Measurements from ENCODE around the gene FAM228B.
"Not testable (repeated sequence)": the region's sequence is repeated elsewhere in the genome, so short reads cannot be mapped to it uniquely, and the experiment has no call there.

The FAM228B gene
- total RNA-seq, result 4.8 to 5.1 reads per million in 2 donors

GRCh38 chr2:24123195-24123921 is at the start of gene FAM228B, which contains the start of gene PFN4:
Gene FAM228B (plus strand): TSS chr2:24123469. CDS start chr2:24124362, 893 bp downstream.
Gene PFN4 (minus strand): TSS chr2:24123334. CDS start chr2:24122535, 799 bp downstream.
- DNase-seq, result peak; percentile 22

DNA sequence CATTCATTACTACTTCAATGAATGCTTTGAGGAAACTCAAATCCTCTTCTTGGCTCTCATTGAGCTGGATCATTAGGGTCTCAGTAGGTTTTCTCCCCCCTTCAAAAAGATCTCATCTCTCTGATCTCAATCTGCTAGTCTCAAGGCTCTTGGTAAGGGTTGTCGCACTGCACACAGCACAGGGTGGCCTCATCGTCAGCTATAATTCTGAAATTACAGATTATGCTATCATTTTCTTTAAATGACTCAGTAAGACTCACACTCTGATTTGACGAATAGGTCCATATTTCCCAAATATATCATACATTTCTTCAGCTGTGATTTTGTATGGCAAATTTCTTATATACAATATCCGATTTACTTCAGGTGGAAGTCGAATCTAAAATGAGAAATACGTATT is 49.5 kb upstream of the FAM228B start:
- no peak for DNase-seq

GRCh38 chr2:24075259-24075658 is 48.0 kb upstream of the FAM228B start:
- DNase-seq, result no peak

- DNase-seq, result peak; percentile 100
Measured at GRCh38 chr2:24075915-24076848, 47.1 kb upstream of the FAM228B start, which contains the start of gene SF3B6. Gene SF3B6 (minus strand): TSS chr2:24076326. CDS start chr2:24076229, 97 bp downstream.

- no peak for DNase-seq
Measured at GRCh38 chr2:24076849-24077534, 46.3 kb upstream of the FAM228B start.

DNA sequence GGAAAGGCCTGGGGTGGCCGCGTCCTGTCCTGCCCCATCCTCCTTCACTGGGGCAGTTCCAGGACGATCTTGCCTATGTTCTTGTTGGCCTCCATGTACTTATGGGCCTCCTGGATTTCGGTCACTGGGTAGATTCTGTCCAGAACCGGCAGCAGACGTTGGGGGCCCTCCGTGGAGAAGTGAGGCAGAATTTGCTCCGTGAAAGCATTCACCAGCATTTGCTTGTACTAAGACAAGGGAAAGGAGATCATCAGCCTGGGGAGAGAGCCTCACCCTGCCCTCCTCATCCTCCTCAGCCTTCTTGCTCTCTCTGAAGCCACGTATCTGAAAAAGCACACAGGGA is 45.8 kb upstream of the FAM228B start:
- no peak for DNase-seq

DNA sequence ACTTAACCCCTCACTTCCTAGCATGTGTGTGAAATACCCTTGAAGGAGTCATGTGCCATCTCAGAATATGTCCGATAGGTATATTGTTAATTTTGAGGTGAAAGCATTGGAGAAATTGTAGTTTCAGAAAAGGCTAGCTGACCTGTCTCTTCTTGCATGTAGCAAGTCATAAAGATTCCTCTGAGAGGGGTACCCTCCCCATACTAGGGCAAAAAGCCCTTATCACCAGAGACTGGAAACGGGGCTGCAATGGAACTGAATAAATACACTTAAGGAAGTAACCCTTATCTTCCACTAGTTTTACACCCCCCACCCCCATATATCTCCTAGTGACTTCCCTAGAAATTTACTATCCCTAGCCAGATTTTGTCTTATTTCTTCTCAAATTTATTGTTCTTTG is 45.4 kb upstream of the FAM228B start:
- no peak for DNase-seq

DNA sequence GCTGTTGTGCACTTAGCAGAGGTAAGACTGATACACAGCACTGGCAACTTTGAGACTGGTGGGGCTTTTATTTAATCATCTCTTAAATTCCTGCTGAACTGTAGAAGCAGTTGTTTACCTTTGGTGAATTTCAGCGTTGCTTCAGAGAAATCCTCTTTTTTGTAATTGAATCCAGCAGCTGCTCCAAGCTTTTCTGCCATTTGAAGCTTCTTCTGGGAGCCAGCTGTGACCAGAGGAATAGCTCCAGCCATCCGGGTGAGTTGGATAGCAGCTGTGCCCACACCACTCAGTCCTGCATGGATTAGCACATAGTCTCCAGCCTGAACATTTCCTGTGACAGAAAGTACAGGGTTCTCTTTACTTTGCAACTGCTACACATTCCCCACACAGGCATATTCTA is 42.6 kb upstream of the FAM228B start:
- no peak for DNase-seq

- no peak for DNase-seq
Measured at GRCh38 chr2:24082787-24083566, 40.3 kb upstream of the FAM228B start.

GRCh38 chr2:24083567-24084385 is 39.5 kb upstream of the FAM228B start:
- DNase-seq, result no peak

DNA sequence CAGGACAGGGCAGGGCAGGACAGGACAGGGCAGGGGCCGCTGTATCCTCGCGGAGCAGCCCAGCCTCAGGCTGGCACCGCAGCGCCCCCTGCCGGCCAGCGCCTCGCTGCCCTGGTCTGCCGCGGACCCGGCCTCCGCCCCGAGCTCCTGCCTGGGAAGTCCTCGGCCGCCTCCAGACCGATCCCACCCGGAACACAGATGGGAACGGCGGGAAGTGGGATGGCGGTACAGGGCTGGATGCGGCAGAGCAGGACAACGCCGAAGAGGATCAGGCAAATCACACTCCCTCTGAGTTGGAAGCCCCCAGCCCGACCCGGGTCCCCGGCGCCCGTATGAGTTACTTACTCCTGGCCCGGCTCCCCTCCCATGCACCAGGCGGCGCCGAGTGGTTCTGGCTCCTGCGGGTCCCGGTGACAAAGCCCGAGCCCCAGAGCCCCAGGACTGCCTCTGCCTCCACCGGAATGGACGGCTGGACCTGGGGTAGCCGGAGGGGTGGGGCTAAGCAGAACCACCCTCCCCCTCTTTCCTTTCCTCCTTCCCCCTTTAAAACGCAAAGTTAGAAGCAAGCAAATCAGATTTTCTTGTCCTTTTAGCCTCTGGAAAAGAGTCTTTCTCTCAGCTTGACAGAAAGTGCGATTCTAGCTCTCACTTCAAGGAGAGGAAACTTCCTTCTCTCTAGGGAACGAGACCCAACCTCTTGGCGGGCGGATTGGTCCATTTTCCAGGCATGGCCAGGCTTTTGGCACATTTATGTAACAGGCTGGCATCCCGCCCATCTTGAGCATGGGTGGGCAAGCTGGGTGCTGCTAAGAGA is 38.7 kb upstream of the FAM228B start, which contains the start of gene TP53I3:
Gene TP53I3, minus strand, starts transcription at position 449 of the 814 bp plus-strand sequence. CDS start 508 bp downstream, outside the sequence.
- peak; percentile 81 for DNase-seq

DNA sequence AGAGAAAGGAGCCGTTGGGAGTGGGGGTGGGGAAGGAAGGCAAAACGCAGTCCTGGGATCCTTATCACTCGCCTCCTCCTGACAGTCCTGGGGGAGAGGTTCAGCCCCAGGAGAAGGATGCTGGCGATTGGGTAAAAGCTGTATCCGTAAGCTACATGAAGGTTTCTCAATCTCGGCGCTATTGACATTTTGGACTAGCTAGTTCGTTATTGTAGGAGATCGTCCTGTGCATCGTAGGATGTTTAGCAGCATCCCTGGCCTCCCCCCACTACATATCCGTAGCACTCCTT is 38.1 kb upstream of the FAM228B start:
- DNase-seq, result no peak

DNA sequence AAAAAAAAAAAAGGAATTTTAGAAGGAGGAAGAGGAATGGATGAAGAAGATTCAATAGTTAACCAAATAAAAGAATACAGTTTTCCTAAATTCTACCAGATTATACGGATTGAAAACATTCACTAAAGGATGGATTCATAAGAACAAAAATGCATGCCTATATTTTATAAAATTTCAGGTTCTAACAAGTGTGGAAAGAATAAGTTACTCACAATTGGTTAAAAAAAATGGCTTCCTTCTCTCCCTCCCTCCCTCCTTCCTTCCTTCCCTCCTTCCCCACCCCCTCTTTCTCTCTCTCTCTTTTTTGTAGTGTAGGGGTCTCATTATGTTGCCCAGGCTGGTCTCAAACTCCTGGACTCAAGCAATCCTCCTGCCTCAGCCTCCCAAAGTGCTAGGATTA is 37.0 kb upstream of the FAM228B start:
- no peak for DNase-seq

DNA sequence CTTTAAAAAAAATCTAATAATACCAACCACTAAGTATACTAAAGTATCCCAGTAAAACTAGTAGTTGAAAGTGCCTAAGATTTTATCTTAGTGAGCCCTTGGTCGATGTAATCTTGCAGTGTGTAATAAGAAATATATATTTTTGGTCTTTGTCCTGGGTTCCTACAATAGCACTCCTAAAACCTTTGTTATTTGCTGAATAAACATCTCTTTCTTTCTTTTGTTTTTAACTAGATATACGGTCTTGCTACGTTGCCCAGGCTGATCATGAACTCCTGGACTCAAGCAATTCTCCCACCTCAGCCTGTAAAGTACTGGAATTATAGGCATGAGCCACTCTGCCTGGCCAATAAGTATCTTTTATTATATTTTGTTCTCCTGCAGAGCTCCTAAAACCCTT is 36.2 kb upstream of the FAM228B start:
- no peak for DNase-seq

GRCh38 chr2:24088821-24089359 is 34.4 kb upstream of the FAM228B start:
- no peak for DNase-seq

- DNase-seq, result not testable (repeated sequence)
Measured at GRCh38 chr2:24093270-24093669, 30.0 kb upstream of the FAM228B start.

DNA sequence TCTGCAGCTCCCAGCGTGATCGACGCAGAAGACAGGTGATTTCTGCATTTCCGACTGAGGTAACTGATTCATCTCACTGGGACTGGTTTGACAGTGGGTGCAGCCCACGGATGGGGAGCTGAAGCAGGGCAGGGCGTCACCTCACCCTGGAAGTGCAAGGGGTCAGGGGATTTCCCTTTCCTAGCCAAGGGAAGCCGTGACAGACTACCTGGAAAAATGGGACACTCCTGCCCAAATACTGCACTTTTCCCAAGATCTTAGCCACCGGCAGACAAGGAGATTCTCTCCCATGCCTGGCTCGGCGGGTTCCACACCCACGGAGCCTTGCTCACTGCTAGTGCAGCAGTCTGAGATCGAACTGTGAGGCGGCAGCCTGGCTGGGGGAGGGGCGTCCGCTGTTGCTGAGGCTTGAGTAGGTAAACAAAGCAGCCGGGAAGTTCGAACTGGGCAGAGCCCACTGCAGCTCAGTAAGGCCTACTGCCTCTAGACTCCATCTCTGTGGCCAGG is 28.0 kb upstream of the FAM228B start:
- not testable (repeated sequence) for DNase-seq

GRCh38 chr2:24100732-24101131 is 22.5 kb upstream of the FAM228B start:
- DNase-seq, result not testable (repeated sequence)

GRCh38 chr2:24101992-24102391 is 21.3 kb upstream of the FAM228B start:
- DNase-seq, result no peak

DNA sequence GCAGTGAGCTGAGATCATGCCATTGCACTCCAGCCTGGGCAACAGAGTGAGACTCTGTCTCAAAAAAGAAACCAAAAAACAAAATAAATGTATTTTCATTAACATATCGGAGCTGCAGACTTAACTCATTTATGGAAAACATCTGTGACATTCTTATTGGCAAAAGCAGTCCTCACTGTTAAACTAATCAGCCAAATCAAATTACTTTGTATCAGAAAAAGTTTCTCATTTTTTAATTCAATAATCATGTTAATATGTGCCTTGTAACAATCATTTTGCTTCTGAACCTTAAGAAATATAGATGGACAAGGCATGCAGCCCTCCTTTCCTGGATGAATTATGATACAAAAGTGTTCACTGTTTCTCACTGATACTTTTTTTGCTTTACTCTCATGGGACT is 20.6 kb upstream of the FAM228B start:
- DNase-seq, result no peak
